Ascending aorta (tissue), 2 donors: ENCODE results near the gene TNFAIP8L3. TPM values are rescaled to one million over a fixed set of nuclear protein-coding genes. Genes with fewer than 3 reads are reported as not detected.
A peak's percentile ranks its signal among the peaks of the same experiment; 100 is the strongest.

ENCODE experiments used
- DNase-seq, 2 donors: peaks; one replicate each; pipeline ENCODE4 v3.0.0-alpha.2; 2019; ENCODE audit warnings: low spot score in 2 of 2
- H3K27ac ChIP-seq, 2 donors: fragments of 200-600 bp; sonication (generic); one replicate each; pipeline ENCODE4 v1.5.1; 2016 to 2017; ENCODE audit warnings: mild to moderate bottlenecking in 1 of 2
- H3K27me3 ChIP-seq: fragments of 200-600 bp; sonication (generic); one replicate; pipeline ENCODE4 v1.5.1; 2017
- H3K36me3 ChIP-seq, 2 donors: fragments of 200-600 bp; sonication (generic); one replicate each; pipeline ENCODE4 v1.5.1; 2016
- H3K4me1 ChIP-seq, 2 donors: fragments of 200-600 bp; sonication (generic); one replicate each; pipeline ENCODE4 v1.5.1; 2016 to 2017; ENCODE audit warnings: mild to moderate bottlenecking in 1 of 2
- H3K4me3 ChIP-seq, 2 donors: fragments of 200-600 bp; sonication (generic); one replicate each; pipeline ENCODE4 v1.5.1; 2016 to 2017; ENCODE audit warnings: mild to moderate bottlenecking in 1 of 2
- H3K9me3 ChIP-seq, 2 donors: fragments of 200-600 bp; sonication (generic); one replicate each; pipeline ENCODE4 v1.5.1; 2016
- intact Hi-C: fragments of 100-400 bp; cut with DNase I; formaldehyde crosslinking; loops from one replicate; pipeline ENCODE4 v1.15.1; 2023
- total RNA-seq: library from RNA; depleted of rRNA; stranded (reverse); fragments of >200 nt; gene quantifications from one replicate; pipeline ENCODE4 v1.1.0, GENCODE V29; 2016
- TF ChIP-seq, protein P1 (sequence below), 3 experiments: fragments of 200-600 bp in 2 of 3; fragments of 450-650 bp in 1 of 3; sonication (generic) in 2 of 3; IDR thresholded peaks; one replicate each; pipeline ENCODE4 v1.5.1; 2016 to 2019; ENCODE audit warnings: antibody characterized with exemption in 3 of 3, mild to moderate bottlenecking in 1 of 3, moderate library complexity in 1 of 3

Gene TNFAIP8L3
- total RNA-seq, 1 donor from 2014 or later: 2.6 TPM

DNA sequence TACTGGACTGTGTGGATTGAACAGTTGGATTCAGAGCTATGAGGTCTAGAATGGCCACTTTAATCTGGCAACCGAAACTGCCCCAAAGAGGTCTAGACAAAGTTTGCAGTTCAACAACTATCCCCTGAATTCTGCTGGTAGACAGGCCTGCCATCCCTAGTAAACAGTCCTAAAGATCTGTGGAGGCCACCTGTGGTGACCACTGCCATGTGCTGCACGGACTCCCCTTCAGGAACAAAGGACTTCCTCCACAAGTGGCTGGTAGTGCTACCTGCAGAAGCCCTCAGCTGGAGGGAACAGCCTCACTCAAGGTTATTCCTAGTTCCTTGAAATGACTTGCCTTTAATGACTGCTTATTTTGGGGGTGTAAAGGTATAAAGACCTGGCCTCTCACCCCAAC, 6.1 kb downstream of the TNFAIP8L3 start:
- peaks cover 0 to 5% of the 10 kb centered on the region in 2 donors for H3K36me3 ChIP-seq
- peaks cover 0 to 17% of the 10 kb centered on the region in 2 donors for H3K4me1 ChIP-seq
- no peaks in the 10 kb centered on the region for H3K9me3 ChIP-seq
- no peak overlapping the region for H3K4me3 ChIP-seq
- peak overlapping the region; percentile 14 to 45 for H3K27ac ChIP-seq
- intact Hi-C loops: loop anchor here (10.0 kb wide), 1 partner anchor 664 kb away; the partner anchor contains the start of gene USP8
- no peaks in the 10 kb centered on the region for H3K27me3 ChIP-seq
- no peak for DNase-seq
- TF ChIP-seq, protein P1, sequence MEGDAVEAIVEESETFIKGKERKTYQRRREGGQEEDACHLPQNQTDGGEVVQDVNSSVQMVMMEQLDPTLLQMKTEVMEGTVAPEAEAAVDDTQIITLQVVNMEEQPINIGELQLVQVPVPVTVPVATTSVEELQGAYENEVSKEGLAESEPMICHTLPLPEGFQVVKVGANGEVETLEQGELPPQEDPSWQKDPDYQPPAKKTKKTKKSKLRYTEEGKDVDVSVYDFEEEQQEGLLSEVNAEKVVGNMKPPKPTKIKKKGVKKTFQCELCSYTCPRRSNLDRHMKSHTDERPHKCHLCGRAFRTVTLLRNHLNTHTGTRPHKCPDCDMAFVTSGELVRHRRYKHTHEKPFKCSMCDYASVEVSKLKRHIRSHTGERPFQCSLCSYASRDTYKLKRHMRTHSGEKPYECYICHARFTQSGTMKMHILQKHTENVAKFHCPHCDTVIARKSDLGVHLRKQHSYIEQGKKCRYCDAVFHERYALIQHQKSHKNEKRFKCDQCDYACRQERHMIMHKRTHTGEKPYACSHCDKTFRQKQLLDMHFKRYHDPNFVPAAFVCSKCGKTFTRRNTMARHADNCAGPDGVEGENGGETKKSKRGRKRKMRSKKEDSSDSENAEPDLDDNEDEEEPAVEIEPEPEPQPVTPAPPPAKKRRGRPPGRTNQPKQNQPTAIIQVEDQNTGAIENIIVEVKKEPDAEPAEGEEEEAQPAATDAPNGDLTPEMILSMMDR (IDR thresholded peaks at IDR 0.05): no peak

DNA sequence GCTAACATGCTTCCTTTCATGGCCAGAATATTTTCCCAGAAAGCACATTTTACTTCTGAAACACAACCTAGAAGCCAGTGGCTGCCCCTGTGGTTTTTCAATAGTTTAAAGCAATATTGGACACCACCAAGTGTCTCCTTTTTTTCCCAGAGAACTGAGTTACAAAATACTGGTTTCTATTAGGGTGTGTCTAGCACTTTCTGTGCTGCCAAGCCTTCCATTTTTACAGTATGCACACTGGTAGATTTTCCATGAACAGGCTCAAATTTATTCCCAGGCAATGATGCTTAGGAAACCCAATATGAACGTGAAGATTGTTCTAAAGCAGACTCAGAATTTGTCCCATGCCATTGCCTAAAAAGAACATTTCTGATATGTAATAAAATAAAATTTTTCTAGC, 7.2 kb downstream of the TNFAIP8L3 start:
- peaks cover 0 to 7% of the 10 kb centered on the region in 2 donors for H3K36me3 ChIP-seq
- TF ChIP-seq, protein P1 (IDR thresholded peaks at IDR 0.05): no peak
- H3K27ac ChIP-seq: peak overlapping the region; percentile 17 to 52
- intact Hi-C loops: loop anchor here (10.0 kb wide), 1 partner anchor 663 kb away; the partner anchor contains the start of gene USP8
- peaks cover 0 to 14% of the 10 kb centered on the region in 2 donors for H3K4me1 ChIP-seq
- no peak overlapping the region for H3K4me3 ChIP-seq
- no peak for DNase-seq
- no peaks in the 10 kb centered on the region for H3K9me3 ChIP-seq
- H3K27me3 ChIP-seq: no peaks in the 10 kb centered on the region

DNA sequence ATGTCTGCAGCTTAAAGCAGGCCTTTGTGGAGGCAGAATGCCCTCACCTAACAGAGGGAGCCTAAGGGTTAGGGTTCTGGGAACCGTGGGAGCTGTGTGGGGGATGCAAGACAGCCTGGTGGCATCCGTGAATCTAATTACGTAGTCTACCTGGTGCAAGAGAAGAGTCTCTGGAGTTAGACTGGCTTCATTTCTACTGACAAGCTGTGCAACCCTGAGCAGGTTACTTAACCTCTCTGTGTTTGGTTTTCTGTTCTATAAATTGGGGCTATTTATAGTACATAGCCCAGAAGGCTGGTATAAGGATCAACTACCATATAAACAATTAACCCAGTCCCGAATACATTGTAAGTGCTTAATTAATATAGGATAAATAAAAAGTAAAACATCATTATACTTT, 8.3 kb downstream of the TNFAIP8L3 start:
- Histone ChIP-seq H3K36me3 (peaks cover 0 to 7% of the 10 kb centered on the region in 2 donors), H3K27me3 (no peaks in the 10 kb centered on the region), H3K4me3 (no peak overlapping the region), H3K27ac (peak overlapping the region; percentile 3 to 17), H3K9me3 (no peaks in the 10 kb centered on the region), H3K4me1 (peaks cover 0 to 14% of the 10 kb centered on the region in 2 donors)
- TF ChIP-seq, protein P1 (IDR thresholded peaks at IDR 0.05): no peak
- DNase-seq: no peak
- intact Hi-C loops: loop anchor here (10.0 kb wide), 1 partner anchor 662 kb away; the partner anchor contains the start of gene USP8

DNA sequence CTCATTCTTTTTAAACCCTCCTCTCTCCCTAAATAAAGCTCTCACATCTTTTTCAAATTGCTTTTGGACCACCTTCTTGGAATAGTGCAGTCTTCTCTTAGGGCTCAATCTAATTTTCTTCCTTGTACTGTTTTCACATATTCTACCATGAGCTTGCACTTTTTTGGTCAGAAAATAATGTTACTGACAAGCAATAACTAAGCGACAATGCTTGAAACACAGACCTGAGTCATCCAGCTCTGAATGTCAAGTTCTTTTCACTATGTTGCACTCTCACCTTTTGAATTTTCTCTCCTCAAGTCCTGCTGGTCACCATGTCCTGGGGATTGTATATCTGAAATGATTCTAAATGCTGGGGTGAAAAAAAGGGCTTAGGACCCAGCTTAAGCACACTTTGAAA, 8.9 kb downstream of the TNFAIP8L3 start:
- Histone ChIP-seq H3K4me1 (peaks cover 0 to 14% of the 10 kb centered on the region in 2 donors), H3K9me3 (no peaks in the 10 kb centered on the region), H3K4me3 (no peak overlapping the region), H3K36me3 (peaks cover 0 to 7% of the 10 kb centered on the region in 2 donors), H3K27ac (peak overlapping the region; percentile 3 to 6), H3K27me3 (no peaks in the 10 kb centered on the region)
- TF ChIP-seq, protein P1 (IDR thresholded peaks at IDR 0.05): no peak
- no peak for DNase-seq
- intact Hi-C loops: loop anchor here (10.0 kb wide), 1 partner anchor 661 kb away; the partner anchor contains the start of gene USP8

DNA sequence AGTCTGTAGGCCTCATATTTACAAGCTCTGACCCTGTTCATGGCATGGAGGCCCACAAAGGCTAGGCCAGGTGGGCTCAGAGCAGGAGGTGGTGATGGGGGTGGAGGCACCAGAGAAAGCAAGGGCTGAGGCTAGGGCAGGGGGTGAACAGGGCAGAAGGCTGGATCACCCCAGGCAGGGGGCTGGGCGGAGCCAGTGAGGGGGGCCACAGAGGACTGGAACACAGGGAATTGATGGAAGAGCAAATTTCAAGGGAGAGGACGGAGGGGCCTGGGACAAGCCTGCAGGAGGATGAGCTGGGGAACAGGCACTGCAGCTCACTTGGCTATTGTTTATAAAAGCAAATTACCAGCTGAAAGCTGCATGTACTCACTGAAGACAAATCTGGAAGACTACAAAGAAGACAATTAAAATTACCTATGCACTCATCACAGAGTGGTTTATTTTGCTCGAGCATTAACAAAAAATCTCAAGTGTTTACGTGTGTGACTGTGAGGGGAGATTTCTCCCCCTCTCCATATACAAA, 11.0 kb downstream of the TNFAIP8L3 start:
- H3K9me3 ChIP-seq: no peaks in the 10 kb centered on the region
- H3K27me3 ChIP-seq: no peaks in the 10 kb centered on the region
- no peak for DNase-seq
- intact Hi-C loops: loop anchor here (10.0 kb wide), 1 partner anchor 659 kb away; the partner anchor contains the start of gene USP8
- peaks cover 0 to 7% of the 10 kb centered on the region in 2 donors for H3K36me3 ChIP-seq
- peaks cover 0 to 14% of the 10 kb centered on the region in 2 donors for H3K4me1 ChIP-seq
- no peak overlapping the region for H3K27ac ChIP-seq
- TF ChIP-seq, protein P1 (IDR thresholded peaks at IDR 0.05): no peak
- H3K4me3 ChIP-seq: no peak overlapping the region
